Cardiac fibroblast (primary cell): ENCODE measurements around the gene C9orf153.
"Not testable (repeated sequence)": the region's sequence is repeated elsewhere in the genome, so short reads cannot be mapped to it uniquely, and the experiment has no call there.

Experiments
- DNase-seq, 2 donors: peaks; one replicate each; pipeline versions ENCODE4 v3.0.0 to v3.0.0-alpha.2; 2010; ENCODE audit warnings: low read depth in 2 of 2
- H3K4me3 ChIP-seq, 2 donors: replicated peaks in 1 of 2; 1 replicate in 1 of 2; 2 replicates in 1 of 2; pipeline ENCODE4 v1.5.1; 2011; ENCODE audit warnings: low read depth in 2 of 2, low read length in 2 of 2, mild to moderate bottlenecking in 2 of 2, moderate library complexity in 1 of 2
- TF ChIP-seq, protein P1 (sequence below): IDR thresholded peaks from one replicate; pipeline ENCODE4 v1.5.1; 2011; ENCODE audit warnings: low read depth, mild to moderate bottlenecking, low read length, inconsistent platforms

Gene C9orf153

DNA sequence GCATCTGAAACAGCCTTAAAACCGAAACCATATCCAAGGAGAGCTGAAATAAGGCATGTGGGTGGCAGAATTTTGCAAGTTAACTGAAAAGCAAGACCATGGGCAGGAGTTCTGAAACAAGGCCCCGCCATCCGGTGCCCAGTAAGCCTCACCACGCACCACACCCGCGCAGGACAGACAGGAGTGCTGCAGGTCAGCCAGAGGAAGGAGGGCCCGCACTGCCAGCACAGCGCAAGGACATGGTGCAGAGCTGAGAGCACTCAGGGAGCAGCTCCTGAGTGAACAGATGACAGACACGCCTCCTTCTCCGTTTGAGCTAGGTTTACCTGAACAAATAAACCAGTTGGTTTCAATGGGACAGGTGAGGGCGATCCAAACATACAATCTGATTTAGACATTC lies 39.4 kb upstream of the C9orf153 start:
- TF ChIP-seq, protein P1, sequence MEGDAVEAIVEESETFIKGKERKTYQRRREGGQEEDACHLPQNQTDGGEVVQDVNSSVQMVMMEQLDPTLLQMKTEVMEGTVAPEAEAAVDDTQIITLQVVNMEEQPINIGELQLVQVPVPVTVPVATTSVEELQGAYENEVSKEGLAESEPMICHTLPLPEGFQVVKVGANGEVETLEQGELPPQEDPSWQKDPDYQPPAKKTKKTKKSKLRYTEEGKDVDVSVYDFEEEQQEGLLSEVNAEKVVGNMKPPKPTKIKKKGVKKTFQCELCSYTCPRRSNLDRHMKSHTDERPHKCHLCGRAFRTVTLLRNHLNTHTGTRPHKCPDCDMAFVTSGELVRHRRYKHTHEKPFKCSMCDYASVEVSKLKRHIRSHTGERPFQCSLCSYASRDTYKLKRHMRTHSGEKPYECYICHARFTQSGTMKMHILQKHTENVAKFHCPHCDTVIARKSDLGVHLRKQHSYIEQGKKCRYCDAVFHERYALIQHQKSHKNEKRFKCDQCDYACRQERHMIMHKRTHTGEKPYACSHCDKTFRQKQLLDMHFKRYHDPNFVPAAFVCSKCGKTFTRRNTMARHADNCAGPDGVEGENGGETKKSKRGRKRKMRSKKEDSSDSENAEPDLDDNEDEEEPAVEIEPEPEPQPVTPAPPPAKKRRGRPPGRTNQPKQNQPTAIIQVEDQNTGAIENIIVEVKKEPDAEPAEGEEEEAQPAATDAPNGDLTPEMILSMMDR, result no peak
- H3K4me3 ChIP-seq, result no peak overlapping the region
- DNase-seq, result no peak

DNA sequence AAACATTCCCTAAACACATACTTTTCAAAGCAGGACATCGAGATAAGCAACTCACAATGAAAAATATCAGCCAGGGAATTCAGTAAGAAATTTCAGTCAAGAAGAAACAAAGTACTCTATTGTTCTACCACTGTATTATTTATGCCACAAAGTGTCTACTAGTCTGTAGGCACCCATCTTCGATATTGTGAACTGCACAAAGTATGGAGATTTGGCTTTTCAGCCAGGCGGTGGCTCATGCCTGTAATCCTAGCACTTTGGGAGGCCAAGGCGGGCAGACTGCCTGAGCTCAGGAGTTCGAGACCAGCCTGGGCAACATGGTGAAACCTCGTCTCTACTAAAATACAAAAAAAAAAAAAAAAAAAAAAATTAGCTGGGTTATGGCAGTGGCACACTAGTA lies 30.9 kb upstream of the C9orf153 start:
- DNase-seq, H3K4me3 ChIP-seq: not testable (repeated sequence)

DNA sequence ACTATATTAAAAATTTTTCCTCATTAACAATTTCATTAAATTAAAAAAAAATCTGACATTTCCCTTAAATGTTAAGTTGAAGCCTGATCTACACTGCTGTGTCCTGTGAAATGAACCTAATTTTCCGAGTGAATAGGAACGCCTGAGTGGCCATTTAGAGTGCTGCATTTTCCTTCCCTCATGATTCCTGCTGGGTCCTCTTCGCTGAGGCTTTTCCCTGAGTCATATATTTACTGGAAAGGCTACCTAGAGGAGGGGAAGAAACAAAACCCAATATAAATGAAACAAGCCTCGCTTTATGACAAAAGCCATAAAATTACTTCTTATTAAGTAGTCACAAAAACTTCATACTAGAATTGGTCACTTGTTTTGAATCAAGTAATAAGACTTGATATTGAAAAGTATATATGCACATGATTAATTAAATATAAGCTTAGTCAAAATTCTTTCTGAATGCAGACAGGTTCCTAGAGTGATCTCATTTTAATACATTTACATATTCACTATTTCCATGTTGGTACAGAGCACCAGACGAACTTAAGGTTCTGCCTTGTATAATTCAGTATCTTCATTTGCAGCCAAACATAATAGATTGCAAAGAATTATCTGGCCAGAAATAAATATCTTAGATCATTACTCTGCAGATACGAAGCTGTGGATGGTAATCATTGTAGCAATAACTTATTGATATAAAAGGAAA lies 29.2 kb upstream of the C9orf153 start:
- H3K4me3 ChIP-seq, result no peak overlapping the region
- DNase-seq, result no peak
- TF ChIP-seq, protein P1, result no peak

DNA sequence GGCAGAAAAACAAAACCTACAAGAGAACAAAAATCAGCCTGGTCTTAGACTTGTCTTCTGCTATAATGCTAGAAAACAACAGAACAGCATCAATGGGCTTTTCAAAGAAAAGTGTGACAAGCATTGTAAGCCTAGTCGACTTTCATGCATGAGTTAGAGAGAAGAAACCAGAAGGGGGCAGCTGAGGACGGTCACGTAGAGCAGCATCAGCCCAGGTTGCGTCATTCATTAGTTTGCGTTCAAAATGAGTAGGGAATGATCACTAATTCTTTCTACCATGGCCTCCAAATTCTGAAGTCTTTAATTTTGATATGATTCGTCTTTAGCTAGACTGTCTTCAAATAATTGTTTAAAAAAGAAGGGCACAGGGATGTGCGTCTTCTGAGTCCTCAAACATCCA lies 27.6 kb upstream of the C9orf153 start:
- peak; percentile 63 to 69 for DNase-seq
- H3K4me3 ChIP-seq, result no peak overlapping the region
- TF ChIP-seq, protein P1, result peak; percentile 37

DNA sequence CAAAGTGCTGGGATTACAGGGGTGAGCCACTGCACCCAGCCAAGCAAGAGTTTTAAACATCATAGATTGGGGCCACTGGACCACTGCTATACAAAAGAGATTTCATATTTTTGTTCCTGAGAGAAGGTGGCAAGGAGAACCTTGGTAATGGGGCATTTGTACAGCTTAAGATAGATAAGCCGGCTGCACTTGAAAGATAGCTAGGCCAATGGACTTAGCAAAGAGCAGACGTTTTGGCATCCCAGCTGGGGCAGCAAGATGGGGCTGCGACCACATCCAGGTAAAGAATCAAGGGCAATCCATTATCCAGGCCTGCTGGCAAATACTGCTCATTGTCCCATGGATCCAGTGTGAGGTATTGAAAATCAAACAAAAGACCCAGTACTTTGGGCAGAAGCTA lies 26.8 kb upstream of the C9orf153 start:
- no peak overlapping the region for H3K4me3 ChIP-seq
- no peak for DNase-seq
- TF ChIP-seq, protein P1, result no peak

DNA sequence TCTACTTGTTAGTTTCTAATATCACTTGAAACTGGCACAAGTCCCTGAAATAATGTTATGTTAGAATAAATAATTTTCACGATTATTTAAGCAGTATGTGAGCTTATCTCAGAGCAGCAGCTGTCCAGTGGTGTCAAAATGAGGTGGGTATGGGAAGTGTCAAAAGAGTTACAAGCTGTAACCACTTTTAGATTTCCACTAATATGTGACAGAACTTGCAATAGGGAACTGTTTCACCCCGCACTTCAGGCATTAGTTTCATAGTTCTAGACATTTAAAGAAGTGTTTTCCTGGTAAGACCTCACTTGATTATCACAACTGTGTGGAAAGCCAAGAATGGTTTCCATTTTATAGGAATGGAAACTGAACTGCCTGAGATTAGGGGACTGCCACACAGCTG lies 25.8 kb upstream of the C9orf153 start:
- no peak for DNase-seq
- TF ChIP-seq, protein P1, result no peak
- H3K4me3 ChIP-seq, result no peak overlapping the region

DNA sequence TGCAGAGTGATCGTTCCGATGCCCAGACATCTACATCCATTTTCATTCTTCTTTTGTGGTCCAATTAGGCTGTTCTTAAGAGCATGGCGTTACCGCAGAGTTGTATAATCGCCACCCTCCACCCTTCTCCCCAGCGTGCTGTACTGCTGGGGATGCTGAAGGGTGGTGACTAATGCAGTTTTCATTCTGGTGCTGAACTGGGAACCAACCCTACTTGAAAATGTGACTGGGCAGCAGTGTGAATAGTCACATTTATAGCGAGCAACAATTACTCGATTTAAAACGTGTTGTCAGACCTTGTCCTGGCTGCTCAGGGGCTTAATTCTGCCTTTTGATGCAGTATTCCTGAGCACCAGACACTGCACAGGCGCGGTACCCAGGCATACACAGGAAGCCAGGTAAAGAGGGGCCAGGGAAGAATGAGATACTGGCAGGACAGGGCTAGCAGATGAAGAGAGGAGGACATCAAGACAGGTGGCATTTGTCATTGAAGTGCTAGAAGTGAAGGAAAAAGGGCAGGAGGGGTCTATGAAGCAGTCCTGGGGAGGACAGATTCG lies 23.6 kb upstream of the C9orf153 start:
- peak; percentile 83 to 91 for DNase-seq
- TF ChIP-seq, protein P1, result no peak
- peak overlapping the region; percentile 89 to 97 for H3K4me3 ChIP-seq
